ENCODE measurements around the gene NCBP2. TPM values are rescaled to one million over a fixed set of nuclear protein-coding genes. Genes with fewer than 3 reads are reported as not detected.

The NCBP2 gene
- 29.4 TPM for total RNA-seq
- long read RNA-seq, transcript NCBP2-201 (4 exons, 2,169 nt): major isoform, 66 of 94 reads
- long read RNA-seq, transcript NCBP2-204 (4 exons, 1,946 nt): minor isoform, 6 of 94 reads
- long read RNA-seq, transcript NCBP2-207 (4 exons, 1,133 nt): minor isoform, 10 of 94 reads
- long read RNA-seq, transcript NCBP2-205 (4 exons, 2,220 nt): minor isoform, 8 of 94 reads
- long read RNA-seq, partial matches to known transcripts: 0 of 94 reads
- long read RNA-seq, other reads (novel, unspliced or antisense): 2 of 94 reads

- intact Hi-C loops (cut with DNase I): loop anchor here (10.0 kb wide), 1 partner anchor 78 kb away; the partner anchor contains the start of gene SENP5
- peak; percentile 98 for ATAC-seq (ENCODE audit: poor library complexity)
- DNase-seq: peak; percentile 100
These were observed at the start of gene NCBP2 for GRCh38 chr3:196942226-196942914. Gene NCBP2, minus strand, starts transcription at chr3:196942528. Its CDS starts 25 bp downstream, at chr3:196942503.

- intact Hi-C loops (cut with DNase I): no loop called here
- ATAC-seq (ENCODE audit: poor library complexity) (no peak), DNase-seq (peak; percentile 27)
These were observed 49.5 kb upstream of the NCBP2 start for GRCh38 chr3:196991581-196992460.

- intact Hi-C loops (cut with DNase I): no loop called here
- DNase-seq: peak; percentile 11
These were observed 48.3 kb upstream of the NCBP2 start for GRCh38 chr3:196990601-196991007.

GRCh38 chr3:196989721-196990262 is 47.5 kb upstream of the NCBP2 start:
- peak; percentile 37 for DNase-seq
- intact Hi-C loops (cut with DNase I): no loop called here
- ATAC-seq (ENCODE audit: poor library complexity): no peak

More at GRCh38 chr3:196990601-196991007, 48.3 kb upstream of the NCBP2 start:
- no peak for ATAC-seq (ENCODE audit: poor library complexity)

- intact Hi-C loops (cut with DNase I): no loop called here
- ATAC-seq (ENCODE audit: poor library complexity) (peak; percentile 48), DNase-seq (peak; percentile 42)
These were observed 46.1 kb upstream of the NCBP2 start for GRCh38 chr3:196988241-196989029.

- ATAC-seq (ENCODE audit: poor library complexity): no peak
- intact Hi-C loops (cut with DNase I): no loop called here
- no peak for DNase-seq
These were observed 44.7 kb upstream of the NCBP2 start for GRCh38 chr3:196987022-196987421.

GRCh38 chr3:196985954-196986885 is 43.9 kb upstream of the NCBP2 start:
- DNase-seq (no peak), ATAC-seq (ENCODE audit: poor library complexity) (no peak)
- intact Hi-C loops (cut with DNase I): no loop called here

GRCh38 chr3:196985298-196985697 is 43.0 kb upstream of the NCBP2 start:
- no peak for ATAC-seq (ENCODE audit: poor library complexity)
- intact Hi-C loops (cut with DNase I): no loop called here

GRCh38 chr3:196983186-196983585 is 40.9 kb upstream of the NCBP2 start:
- DNase-seq (no peak), ATAC-seq (ENCODE audit: poor library complexity) (no peak)
- intact Hi-C loops (cut with DNase I): no loop called here

More at GRCh38 chr3:196985298-196985697, 43.0 kb upstream of the NCBP2 start:
- no peak for DNase-seq

GRCh38 chr3:196981657-196982056 is 39.3 kb upstream of the NCBP2 start:
- DNase-seq: no peak
- intact Hi-C loops (cut with DNase I): no loop called here
- ATAC-seq (ENCODE audit: poor library complexity): no peak

GRCh38 chr3:196979545-196979944 is 37.2 kb upstream of the NCBP2 start:
- intact Hi-C loops (cut with DNase I): loop anchor here (10.0 kb wide), 1 partner anchor 205 kb away; no protein-coding TSS in a partner anchor

GRCh38 chr3:196976941-196977340 is 34.6 kb upstream of the NCBP2 start:
- ATAC-seq (ENCODE audit: poor library complexity): no peak
- no peak for DNase-seq
- intact Hi-C loops (cut with DNase I): loop anchor here (10.0 kb wide), 1 partner anchor 208 kb away; no protein-coding TSS in a partner anchor

More at GRCh38 chr3:196979545-196979944, 37.2 kb upstream of the NCBP2 start:
- no peak for ATAC-seq (ENCODE audit: poor library complexity)
- DNase-seq: no peak

- DNase-seq (no peak), ATAC-seq (ENCODE audit: poor library complexity) (no peak)
- intact Hi-C loops (cut with DNase I): loop anchor here (10.0 kb wide), 1 partner anchor 209 kb away; no protein-coding TSS in a partner anchor
These were observed 33.0 kb upstream of the NCBP2 start for GRCh38 chr3:196975349-196975748.

GRCh38 chr3:196974661-196975060 is 32.3 kb upstream of the NCBP2 start:
- intact Hi-C loops (cut with DNase I): loop anchor here (10.0 kb wide), 1 partner anchor 210 kb away; no protein-coding TSS in a partner anchor
- DNase-seq (no peak), ATAC-seq (ENCODE audit: poor library complexity) (no peak)

GRCh38 chr3:196971094-196971698 is 28.9 kb upstream of the NCBP2 start:
- intact Hi-C loops (cut with DNase I): loop anchor here (10.0 kb wide), 1 partner anchor 214 kb away; no protein-coding TSS in a partner anchor
- ATAC-seq (ENCODE audit: poor library complexity): no peak
- DNase-seq: no peak

- DNase-seq: no peak
- intact Hi-C loops (cut with DNase I): loop anchor here (10.0 kb wide), 1 partner anchor 214 kb away; no protein-coding TSS in a partner anchor
- no peak for ATAC-seq (ENCODE audit: poor library complexity)
These were observed 28.3 kb upstream of the NCBP2 start for GRCh38 chr3:196970547-196971093.

Measured in Right ventricle myocardium superior (tissue), 1 donor.